HEK293T (cell line): ENCODE measurements around the gene CTU2.

ENCODE experiments used
- ARNT ChIP-seq: fragments of 450-650 bp; IDR thresholded peaks from 2 replicates; pipeline ENCODE4 v1.6.1; 2017; ENCODE audit warnings: mild to moderate bottlenecking
- BHLHE40 ChIP-seq: fragments of 450-650 bp; IDR thresholded peaks from 2 replicates; pipeline ENCODE4 v1.6.1; 2016; ENCODE audit warnings: mild to moderate bottlenecking, moderate library complexity, borderline replicate concordance
- ELF4 ChIP-seq: fragments of 450-650 bp; IDR thresholded peaks from 2 replicates; pipeline ENCODE4 v1.6.1; 2017; ENCODE audit warnings: antibody characterized with exemption
- FOXA1 ChIP-seq: fragments of 450-650 bp; IDR thresholded peaks from 2 replicates; pipeline ENCODE4 v1.6.1; 2016; ENCODE audit warnings: mild to moderate bottlenecking
- FOXM1 ChIP-seq: fragments of 450-650 bp; IDR thresholded peaks from 2 replicates; pipeline ENCODE4 v1.6.1; 2017; ENCODE audit warnings: mild to moderate bottlenecking, borderline replicate concordance
- HDGF ChIP-seq: fragments of 450-650 bp; IDR thresholded peaks from 2 replicates; pipeline ENCODE4 v1.6.1; 2017; ENCODE audit warnings: antibody characterized with exemption, borderline replicate concordance
- L3MBTL2 ChIP-seq: fragments of 450-650 bp; conservative IDR thresholded peaks from 2 replicates; pipeline ENCODE4 v1.6.1; 2016; ENCODE audit warnings: mild to moderate bottlenecking
- NFRKB ChIP-seq: fragments of 450-650 bp; IDR thresholded peaks from 2 replicates; pipeline ENCODE4 v1.6.1; 2016; ENCODE audit warnings: mild to moderate bottlenecking, moderate library complexity
- SP1 ChIP-seq: fragments of 450-650 bp; IDR thresholded peaks from 2 replicates; pipeline ENCODE4 v1.6.1; 2017
- SUZ12 ChIP-seq: fragments of 450-650 bp; IDR thresholded peaks from 2 replicates; pipeline ENCODE4 v1.6.1; 2016; ENCODE audit warnings: mild to moderate bottlenecking
- TARDBP ChIP-seq: fragments of 450-650 bp; IDR thresholded peaks from 2 replicates; pipeline ENCODE4 v1.6.1; 2016
- ZNF384 ChIP-seq: fragments of 450-650 bp; IDR thresholded peaks from 2 replicates; pipeline ENCODE4 v1.6.1; 2016
- TF ChIP-seq, protein P1 (sequence below): fragments of 450-650 bp; IDR thresholded peaks from 2 replicates; pipeline ENCODE4 v1.6.1; 2016

- TF ChIP-seq SUZ12 (no peak), ZNF384 (no peak), ARNT (no peak), HDGF (no peak), FOXM1 (no peak), NFRKB (no peak), SP1 (no peak), TARDBP (no peak), ELF4 (no peak), FOXA1 (no peak), BHLHE40 (no peak), L3MBTL2 (no peak)
- TF ChIP-seq, protein P1, sequence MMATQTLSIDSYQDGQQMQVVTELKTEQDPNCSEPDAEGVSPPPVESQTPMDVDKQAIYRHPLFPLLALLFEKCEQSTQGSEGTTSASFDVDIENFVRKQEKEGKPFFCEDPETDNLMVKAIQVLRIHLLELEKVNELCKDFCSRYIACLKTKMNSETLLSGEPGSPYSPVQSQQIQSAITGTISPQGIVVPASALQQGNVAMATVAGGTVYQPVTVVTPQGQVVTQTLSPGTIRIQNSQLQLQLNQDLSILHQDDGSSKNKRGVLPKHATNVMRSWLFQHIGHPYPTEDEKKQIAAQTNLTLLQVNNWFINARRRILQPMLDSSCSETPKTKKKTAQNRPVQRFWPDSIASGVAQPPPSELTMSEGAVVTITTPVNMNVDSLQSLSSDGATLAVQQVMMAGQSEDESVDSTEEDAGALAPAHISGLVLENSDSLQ, result no peak
Observed at GRCh38 chr16:88750854-88751253, 44.6 kb downstream of the CTU2 start.
